Neural cell (in vitro differentiated cells): ENCODE measurements around the gene PCLO.

ENCODE experiments used
- EP300 ChIP-seq: fragments of 450-650 bp; conservative IDR thresholded peaks from 2 replicates; pipeline ENCODE4 v1.6.1; 2014; ENCODE audit warnings: antibody characterized with exemption, mild to moderate bottlenecking, moderate library complexity; ENCODE audit not compliant: poor library complexity, severe bottlenecking
- EZH2 ChIP-seq: fragments of 200-600, 300-800 bp; shearing (Covaris generic), sonication (generic); IDR thresholded peaks from 2 replicates; pipeline ENCODE4 v1.6.1; 2014; ENCODE audit warnings: antibody characterized with exemption, low read length, borderline replicate concordance, mild to moderate bottlenecking; ENCODE audit not compliant: insufficient read depth, poor library complexity, severe bottlenecking
- POLR2AphosphoS5 ChIP-seq: IDR thresholded peaks from 2 replicates; pipeline ENCODE4 v1.6.1; 2012
- RAD21 ChIP-seq: fragments of 450-650 bp; conservative IDR thresholded peaks from 2 replicates; pipeline ENCODE4 v1.6.1; 2014; ENCODE audit warnings: antibody characterized with exemption, mild to moderate bottlenecking, moderate library complexity
- SMC3 ChIP-seq: fragments of 450-650 bp; conservative IDR thresholded peaks from 2 replicates; pipeline ENCODE4 v1.6.1; 2014; ENCODE audit warnings: antibody characterized with exemption, mild to moderate bottlenecking, moderate library complexity; ENCODE audit not compliant: poor library complexity
- TAF1 ChIP-seq: IDR thresholded peaks from 2 replicates; pipeline ENCODE4 v1.6.1; 2012; ENCODE audit warnings: low read depth
- TF ChIP-seq, protein P1 (sequence below): fragments of 450-650 bp; IDR thresholded peaks from 2 replicates; pipeline ENCODE4 v1.5.1; 2014; ENCODE audit warnings: antibody characterized with exemption, mild to moderate bottlenecking, moderate library complexity; ENCODE audit not compliant: poor library complexity, severe bottlenecking

DNA sequence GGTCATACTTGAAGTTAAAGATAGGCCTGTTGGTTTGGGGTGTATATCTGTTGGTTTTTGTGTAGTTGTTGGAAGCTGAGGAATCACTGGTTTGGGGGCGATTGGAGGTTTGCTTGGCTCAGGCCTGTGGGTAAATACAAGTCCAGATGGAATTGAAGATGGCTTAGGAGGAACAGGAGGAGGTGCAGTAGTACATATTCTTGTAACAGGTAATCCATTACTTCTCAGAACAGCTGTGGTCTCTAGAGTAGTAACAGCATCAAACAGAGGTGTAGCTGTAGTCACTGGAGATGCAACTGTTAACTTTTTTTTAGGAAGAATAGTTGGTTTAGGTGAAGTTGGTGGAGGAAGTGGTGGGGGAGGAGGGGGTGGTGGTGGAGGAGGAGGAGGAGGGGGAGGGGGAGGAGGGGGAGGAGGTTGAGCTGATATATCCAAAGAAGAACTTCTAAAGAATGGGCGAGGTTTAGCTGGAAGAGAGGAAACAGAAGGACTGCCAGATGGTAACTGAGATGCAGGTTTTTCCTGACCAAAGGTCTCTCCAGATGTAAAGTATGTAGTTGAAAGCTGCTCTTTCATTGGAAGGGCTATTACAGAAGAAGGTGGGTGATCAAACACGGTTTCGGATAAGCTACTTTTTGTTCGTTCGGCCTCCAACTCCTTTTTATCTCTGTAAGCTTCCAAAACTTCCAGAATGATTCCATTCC is 209.2 kb downstream of the PCLO start:
- no peak for TF ChIP-seq TAF1
- TF ChIP-seq, protein P1, sequence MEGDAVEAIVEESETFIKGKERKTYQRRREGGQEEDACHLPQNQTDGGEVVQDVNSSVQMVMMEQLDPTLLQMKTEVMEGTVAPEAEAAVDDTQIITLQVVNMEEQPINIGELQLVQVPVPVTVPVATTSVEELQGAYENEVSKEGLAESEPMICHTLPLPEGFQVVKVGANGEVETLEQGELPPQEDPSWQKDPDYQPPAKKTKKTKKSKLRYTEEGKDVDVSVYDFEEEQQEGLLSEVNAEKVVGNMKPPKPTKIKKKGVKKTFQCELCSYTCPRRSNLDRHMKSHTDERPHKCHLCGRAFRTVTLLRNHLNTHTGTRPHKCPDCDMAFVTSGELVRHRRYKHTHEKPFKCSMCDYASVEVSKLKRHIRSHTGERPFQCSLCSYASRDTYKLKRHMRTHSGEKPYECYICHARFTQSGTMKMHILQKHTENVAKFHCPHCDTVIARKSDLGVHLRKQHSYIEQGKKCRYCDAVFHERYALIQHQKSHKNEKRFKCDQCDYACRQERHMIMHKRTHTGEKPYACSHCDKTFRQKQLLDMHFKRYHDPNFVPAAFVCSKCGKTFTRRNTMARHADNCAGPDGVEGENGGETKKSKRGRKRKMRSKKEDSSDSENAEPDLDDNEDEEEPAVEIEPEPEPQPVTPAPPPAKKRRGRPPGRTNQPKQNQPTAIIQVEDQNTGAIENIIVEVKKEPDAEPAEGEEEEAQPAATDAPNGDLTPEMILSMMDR = no peak
- TF ChIP-seq POLR2AphosphoS5 = no peak
- no peak for TF ChIP-seq EZH2
- no peak for TF ChIP-seq RAD21
- no peak for TF ChIP-seq EP300
- TF ChIP-seq SMC3 = no peak
